ENCODE measurements around the gene CSNK1D.
A peak's percentile ranks its signal among the peaks of the same experiment; 100 is the strongest.

The CSNK1D gene

DNA sequence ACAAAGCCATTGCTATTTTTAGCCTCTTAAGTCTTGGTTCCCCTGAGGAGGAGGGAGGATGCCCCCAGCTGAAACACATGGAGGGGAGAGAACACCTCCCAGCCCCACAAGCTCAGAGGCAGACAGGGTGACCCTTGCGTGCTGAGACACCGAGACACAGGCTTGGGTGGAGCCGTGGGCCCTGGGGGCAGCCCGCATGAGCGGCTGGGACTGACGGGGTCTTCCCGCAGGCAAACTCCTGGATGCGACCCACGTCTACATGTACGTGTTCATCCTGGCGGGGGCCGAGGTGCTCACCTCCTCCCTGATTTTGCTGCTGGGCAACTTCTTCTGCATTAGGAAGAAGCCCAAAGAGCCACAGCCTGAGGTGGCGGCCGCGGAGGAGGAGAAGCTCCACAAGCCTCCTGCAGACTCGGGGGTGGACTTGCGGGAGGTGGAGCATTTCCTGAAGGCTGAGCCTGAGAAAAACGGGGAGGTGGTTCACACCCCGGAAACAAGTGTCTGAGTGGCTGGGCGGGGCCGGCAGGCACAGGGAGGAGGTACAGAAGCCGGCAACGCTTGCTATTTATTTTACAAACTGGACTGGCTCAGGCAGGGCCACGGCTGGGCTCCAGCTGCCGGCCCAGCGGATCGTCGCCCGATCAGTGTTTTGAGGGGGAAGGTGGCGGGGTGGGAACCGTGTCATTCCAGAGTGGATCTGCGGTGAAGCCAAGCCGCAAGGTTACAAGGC lies 34.9 kb downstream of the CSNK1D start:
- DNase-seq, result peak; percentile 78

GRCh38 chr17:82237746-82238471 lies 35.6 kb downstream of the CSNK1D start:
- DNase-seq, result peak; percentile 23

DNA sequence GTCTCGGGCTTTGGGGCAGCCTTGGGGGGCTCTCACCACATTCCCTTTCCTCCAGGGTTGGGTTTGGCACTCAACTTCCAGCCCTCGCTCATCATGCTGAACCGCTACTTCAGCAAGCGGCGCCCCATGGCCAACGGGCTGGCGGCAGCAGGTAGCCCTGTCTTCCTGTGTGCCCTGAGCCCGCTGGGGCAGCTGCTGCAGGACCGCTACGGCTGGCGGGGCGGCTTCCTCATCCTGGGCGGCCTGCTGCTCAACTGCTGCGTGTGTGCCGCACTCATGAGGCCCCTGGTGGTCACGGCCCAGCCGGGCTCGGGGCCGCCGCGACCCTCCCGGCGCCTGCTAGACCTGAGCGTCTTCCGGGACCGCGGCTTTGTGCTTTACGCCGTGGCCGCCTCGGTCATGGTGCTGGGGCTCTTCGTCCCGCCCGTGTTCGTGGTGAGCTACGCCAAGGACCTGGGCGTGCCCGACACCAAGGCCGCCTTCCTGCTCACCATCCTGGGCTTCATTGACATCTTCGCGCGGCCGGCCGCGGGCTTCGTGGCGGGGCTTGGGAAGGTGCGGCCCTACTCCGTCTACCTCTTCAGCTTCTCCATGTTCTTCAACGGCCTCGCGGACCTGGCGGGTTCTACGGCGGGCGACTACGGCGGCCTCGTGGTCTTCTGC lies 36.3 kb downstream of the CSNK1D start:
- peak; percentile 25 for DNase-seq

DNA sequence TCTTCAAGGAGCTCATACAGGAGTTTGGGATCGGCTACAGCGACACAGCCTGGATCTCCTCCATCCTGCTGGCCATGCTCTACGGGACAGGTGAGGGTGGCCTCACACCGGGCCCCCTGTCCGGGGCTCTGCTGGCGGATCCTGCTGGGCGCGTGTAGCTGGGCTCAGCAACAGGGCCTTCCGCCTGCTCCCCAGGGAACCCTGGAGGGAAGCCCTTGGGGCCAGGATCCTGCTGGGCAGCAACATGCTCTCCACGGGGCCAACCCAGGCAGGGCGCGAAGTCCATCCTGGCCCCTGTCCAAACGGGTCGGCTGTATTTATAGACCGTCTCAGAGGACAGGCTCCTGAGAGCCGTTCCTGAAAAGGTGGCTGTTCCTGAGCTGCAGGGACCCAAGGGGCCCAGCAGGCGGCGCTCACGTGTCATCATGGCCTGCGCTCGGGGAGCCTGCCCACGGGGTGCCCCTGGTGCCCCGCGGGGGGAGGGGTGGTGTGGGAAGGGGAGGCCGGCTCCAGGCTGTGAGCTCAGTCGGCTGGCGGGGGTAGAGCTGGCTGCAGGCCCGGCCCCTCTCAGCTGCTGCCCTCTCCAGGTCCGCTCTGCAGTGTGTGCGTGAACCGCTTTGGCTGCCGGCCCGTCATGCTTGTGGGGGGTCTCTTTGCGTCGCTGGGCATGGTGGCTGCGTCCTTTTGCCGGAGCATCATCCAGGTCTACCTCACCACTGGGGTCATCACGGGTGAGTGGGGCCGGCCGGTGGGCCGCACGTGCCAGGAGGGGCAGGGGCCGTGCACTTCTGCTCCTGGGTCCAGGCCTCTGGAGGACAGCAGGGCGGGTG lies 37.1 kb downstream of the CSNK1D start:
- peak; percentile 79 for DNase-seq

GRCh38 chr17:82235775-82236141 lies 37.7 kb downstream of the CSNK1D start:
- DNase-seq, result no peak

- no peak for DNase-seq
Observed at GRCh38 chr17:82235056-82235774, 38.3 kb downstream of the CSNK1D start.

DNA sequence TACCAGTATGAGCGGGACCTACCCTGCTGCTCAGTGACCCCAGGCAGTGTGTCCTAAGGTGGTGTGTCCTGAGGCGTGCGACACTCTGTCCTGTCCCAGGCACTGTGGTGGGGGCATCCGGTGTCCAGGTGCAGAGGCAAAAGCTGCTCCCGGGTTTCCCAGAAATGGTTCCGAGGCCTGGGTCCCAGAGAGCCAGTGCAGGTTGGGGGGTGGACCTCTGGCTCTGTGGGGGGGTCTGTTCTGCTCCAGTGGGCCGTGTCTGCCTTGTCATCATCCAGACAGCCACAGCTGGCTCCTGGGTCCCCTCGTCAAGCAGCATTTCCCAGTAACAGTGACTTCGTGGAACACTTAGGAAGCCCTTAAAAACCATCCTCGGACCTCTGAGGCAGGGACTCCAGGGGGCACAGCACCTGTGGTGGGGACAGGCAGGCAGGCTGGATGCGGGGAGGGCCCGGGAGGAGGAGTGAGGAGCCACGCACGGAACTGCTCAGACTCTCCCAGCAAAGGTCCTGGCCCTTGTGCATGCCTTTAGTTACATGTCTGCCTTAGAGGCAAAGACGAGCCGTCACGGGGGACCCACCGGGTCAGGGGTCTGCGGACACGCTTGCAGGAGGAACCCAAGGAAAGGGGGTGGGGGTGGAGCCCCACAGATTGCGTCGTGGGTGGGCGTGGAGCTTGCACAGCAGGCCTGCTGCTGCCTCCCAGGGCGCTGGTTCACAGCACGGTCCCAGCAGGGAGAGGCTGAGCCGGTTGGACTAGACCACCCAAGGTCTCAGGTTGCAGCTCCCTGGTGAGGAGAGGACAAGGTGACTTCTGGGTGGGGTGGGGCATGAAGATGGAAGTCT lies 39.1 kb downstream of the CSNK1D start:
- DNase-seq, result peak; percentile 22

DNA sequence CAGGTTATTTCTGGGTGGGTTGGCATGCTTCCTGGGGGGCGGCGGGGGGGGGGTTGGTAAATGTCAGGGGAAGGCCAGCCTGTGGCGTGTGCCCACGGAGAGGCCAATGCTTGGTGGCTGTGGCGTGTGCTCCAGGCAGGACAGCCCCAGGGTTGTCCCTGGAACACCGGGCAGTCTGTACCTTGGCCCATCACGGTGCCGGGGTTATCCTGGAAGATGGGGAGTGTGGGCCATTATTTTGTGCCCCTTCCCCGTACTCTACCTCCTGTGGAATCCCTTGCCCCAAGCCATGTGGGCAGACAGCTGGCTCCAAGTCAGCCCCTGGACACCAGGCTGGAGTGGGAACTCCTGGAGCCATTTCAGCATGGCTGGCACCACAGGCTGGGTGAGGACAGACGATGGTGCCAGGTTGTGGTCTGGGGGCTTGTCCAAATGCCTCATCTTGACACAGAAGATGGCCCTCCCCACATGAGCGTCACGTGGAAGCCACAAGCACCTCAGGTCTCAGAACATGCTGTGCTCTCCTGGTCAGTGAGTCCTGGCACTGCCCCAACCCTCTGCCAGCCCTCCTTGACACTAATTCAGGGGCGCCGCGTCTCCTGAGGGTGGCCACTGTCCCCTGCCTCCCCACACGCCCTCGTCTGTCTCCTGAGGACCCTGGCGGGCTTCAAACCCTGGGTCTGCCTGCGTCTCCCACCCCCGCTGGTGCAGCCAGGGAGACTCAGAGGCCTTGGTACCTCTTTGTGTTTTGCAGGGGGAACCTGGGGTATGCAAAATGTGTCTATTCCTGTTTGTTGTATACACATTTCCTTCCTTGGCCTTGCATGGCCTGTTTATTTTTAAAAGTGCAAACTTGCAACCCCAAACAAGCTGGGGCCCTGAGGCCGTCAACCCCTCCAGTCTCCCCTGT lies 40.4 kb downstream of the CSNK1D start:
- no peak for DNase-seq

DNA sequence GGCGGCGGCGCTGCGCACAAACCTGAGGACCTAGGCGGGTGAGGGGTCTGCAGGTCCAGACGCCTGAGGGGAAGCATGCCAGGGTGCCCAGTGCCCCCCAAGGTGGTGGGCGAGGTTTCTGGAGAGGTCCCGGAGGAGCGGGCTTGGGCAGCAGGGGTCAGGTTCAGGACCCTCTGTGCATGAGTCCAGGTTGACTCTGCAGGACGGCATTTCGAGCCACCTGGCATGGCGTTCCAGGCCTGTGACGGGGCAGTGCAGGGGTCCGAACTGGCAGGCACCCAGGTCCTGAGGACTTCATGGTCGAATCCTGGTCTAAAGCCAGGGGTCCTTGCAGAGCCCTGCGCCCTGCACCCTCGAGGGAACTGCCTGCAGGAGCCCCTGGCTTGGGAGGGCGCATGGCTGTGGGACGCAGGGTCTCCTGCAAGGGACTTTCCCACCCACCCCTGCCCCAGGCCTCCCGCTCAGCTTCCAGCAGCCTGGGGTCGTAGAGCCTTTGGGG lies 41.1 kb downstream of the CSNK1D start:
- no peak for DNase-seq

GRCh38 chr17:82231562-82232321 lies 41.8 kb downstream of the CSNK1D start:
- DNase-seq, result peak; percentile 60

DNA sequence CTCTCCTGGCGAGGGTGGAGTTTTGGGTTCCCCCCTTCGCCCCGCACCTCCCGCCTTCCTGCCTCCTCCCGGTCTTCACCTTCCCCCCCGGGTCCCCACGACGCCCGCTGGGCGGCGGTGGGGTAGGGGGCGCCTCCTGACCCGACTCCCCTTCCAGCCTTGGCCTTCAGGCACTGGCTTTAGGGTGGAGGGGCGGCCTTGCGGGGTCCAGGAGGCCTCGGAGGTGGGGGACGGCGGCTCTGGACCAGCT lies 42.3 kb downstream of the CSNK1D start:
- no peak for DNase-seq

- peak; percentile 83 for DNase-seq
Observed at GRCh38 chr17:82230609-82231311, 42.7 kb downstream of the CSNK1D start.

GRCh38 chr17:82229698-82230608 lies 43.5 kb downstream of the CSNK1D start:
- DNase-seq, result peak; percentile 28

- DNase-seq, result peak; percentile 74
Observed at GRCh38 chr17:82228842-82229697, 44.4 kb downstream of the CSNK1D start, which contains the start of gene SLC16A3. Gene SLC16A3, plus strand, starts transcription at chr17:82229042. Its CDS starts 6,967 bp downstream, at chr17:82236009.

DNA sequence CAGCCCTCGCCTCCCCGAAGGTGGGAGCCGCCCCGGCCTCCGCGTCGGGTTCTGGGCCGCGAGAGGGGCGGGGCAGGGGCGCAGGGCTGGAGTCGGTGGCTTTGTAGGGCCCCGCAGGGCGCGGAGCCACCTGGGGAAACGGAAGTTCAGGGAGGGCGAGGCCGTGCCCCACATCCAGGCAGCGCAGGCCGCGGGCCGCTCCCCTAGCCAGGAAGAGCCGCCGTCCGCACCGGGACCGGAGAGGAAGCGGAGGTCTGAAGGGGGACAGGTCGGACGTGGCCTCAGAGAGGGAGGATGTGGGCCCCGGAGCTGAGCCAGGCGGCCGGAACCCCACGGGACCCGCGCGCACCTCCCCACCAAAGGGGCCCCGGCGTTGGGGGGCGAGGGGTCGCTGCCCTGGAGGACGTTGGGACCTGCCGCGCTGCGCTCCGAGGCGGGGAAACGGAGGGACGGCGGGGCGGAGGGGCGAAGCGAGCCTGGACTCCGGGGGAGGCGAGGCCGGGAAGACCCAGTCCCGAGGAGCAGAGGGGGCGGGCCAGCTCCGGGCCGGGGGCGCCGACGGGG lies 45.1 kb downstream of the CSNK1D start:
- peak; percentile 73 for DNase-seq

- DNase-seq, result no peak
Observed at GRCh38 chr17:82227629-82228277, 45.7 kb downstream of the CSNK1D start.
